H1 (cell line): ENCODE measurements around the gene GASK1B. TPM values are rescaled to one million over a fixed set of nuclear protein-coding genes. Genes with fewer than 3 reads are reported as not detected.

Experiments
- CTCF ChIA-PET: fragments of 300-600 bp; sonication (Branson Sonifier 250); formaldehyde crosslinking; loops from one replicate; lab custom pipeline; 2021; ENCODE audit not compliant: partially characterized antibody; lab: Charles Lee
- POLR2A ChIA-PET: fragments of 300-600 bp; sonication (Branson Sonifier 250); formaldehyde crosslinking; loops from one replicate; lab custom pipeline; 2021; ENCODE audit warnings: inconsistent platforms; ENCODE audit not compliant: partially characterized antibody; lab: Charles Lee
- DNase-seq, 2 experiments: peaks; one replicate each; pipeline versions ENCODE4 v3.0.0 to v3.0.0-alpha.2; 2010 to 2022; ENCODE audit warnings: low spot score in 2 of 2, low read depth in 1 of 2, mixed read lengths in 1 of 2
- FAIRE-seq: peaks from 2 replicates; lab custom pipeline; 2011; peaks lifted over from hg19 to GRCh38; lab: Jason Lieb, UNC
- H2AFZ ChIP-seq: 2 replicates; pipeline ENCODE4 v1.8.1; 2012; ENCODE audit warnings: low read length, inconsistent platforms
- H2AK5ac ChIP-seq: 2 replicates; pipeline ENCODE4 v1.6.1; 2013; ENCODE audit warnings: low read depth, low read length
- H2BK120ac ChIP-seq: replicated peaks from 2 replicates; pipeline ENCODE3; 2013; ENCODE audit warnings: low read depth, low read length, inconsistent platforms
- H2BK12ac ChIP-seq: 2 replicates; pipeline ENCODE4 v1.6.1; 2013; ENCODE audit warnings: low read depth, low read length
- H2BK15ac ChIP-seq: 2 replicates; pipeline ENCODE4 v1.6.1; 2013; ENCODE audit warnings: low read length
- H2BK20ac ChIP-seq: 2 replicates; pipeline ENCODE4 v1.6.1; 2013; ENCODE audit warnings: low read length
- H2BK5ac ChIP-seq: 2 replicates; pipeline ENCODE4 v1.6.1; 2013; ENCODE audit warnings: low read depth, low read length
- H3K14ac ChIP-seq: 2 replicates; pipeline ENCODE4 v1.6.1; 2013; ENCODE audit warnings: inconsistent platforms; ENCODE audit not compliant: insufficient read length
- H3K18ac ChIP-seq: 2 replicates; pipeline ENCODE4 v1.6.1; 2013; ENCODE audit warnings: low read length; ENCODE audit errors: extremely low read depth
- H3K23ac ChIP-seq: 2 replicates; pipeline ENCODE4 v1.6.1; 2013; ENCODE audit warnings: inconsistent platforms; ENCODE audit not compliant: insufficient read length
- H3K23me2 ChIP-seq: 2 replicates; pipeline ENCODE4 v1.6.1; 2013; ENCODE audit warnings: low read depth, low read length
- H3K27ac ChIP-seq: 2 replicates; pipeline ENCODE4 v1.6.1; 2011; ENCODE audit warnings: low read depth, low read length, inconsistent platforms
- H3K27me3 ChIP-seq, 4 experiments: replicated peaks in 1 of 4; 1 replicate in 1 of 4; 2 replicates in 3 of 4; pipeline versions ENCODE4 v1.6.1 to v1.8.1; 2011 to 2013; ENCODE audit warnings: low read length in 3 of 4, mild to moderate bottlenecking in 3 of 4, inconsistent platforms in 2 of 4, mixed read lengths in 2 of 4, moderate library complexity in 1 of 4; ENCODE audit not compliant: control insufficient read depth in 3 of 4, insufficient read depth in 3 of 4; ENCODE audit errors: extremely low read depth in 1 of 4
- H3K36me3 ChIP-seq, 4 experiments: 2 replicates each; pipeline versions ENCODE4 v1.6.1 to v1.8.1; 2011 to 2013; ENCODE audit warnings: mild to moderate bottlenecking in 4 of 4, low read length in 3 of 4, moderate library complexity in 2 of 4, control low read depth in 1 of 4, inconsistent platforms in 1 of 4; ENCODE audit not compliant: insufficient read depth in 4 of 4, control insufficient read depth in 2 of 4
- H3K4ac ChIP-seq: replicated peaks from 2 replicates; pipeline ENCODE3; 2013; ENCODE audit warnings: low read length, low read depth, mixed read lengths, inconsistent platforms; ENCODE audit not compliant: insufficient read length
- H3K4me1 ChIP-seq, 4 experiments: replicated peaks in 1 of 4; 1 replicate in 1 of 4; 2 replicates in 3 of 4; pipeline versions ENCODE4 v1.6.1 to v1.8.1; 2011 to 2013; ENCODE audit warnings: low read length in 3 of 4, inconsistent platforms in 2 of 4, mixed read lengths in 1 of 4; ENCODE audit not compliant: insufficient read depth in 4 of 4, control insufficient read depth in 3 of 4
- H3K4me2 ChIP-seq, 2 experiments: 2 replicates each; pipeline versions ENCODE4 v1.6.1 to v1.8.1; 2011 to 2013; ENCODE audit warnings: low read depth in 2 of 2, low read length in 2 of 2, control low read depth in 1 of 2, inconsistent platforms in 1 of 2, mild to moderate bottlenecking in 1 of 2; ENCODE audit not compliant: insufficient read depth in 1 of 2
- H3K4me3 ChIP-seq, 4 experiments: fragments of 200-600, 300-600 bp in 1 of 4; sonication (generic), shearing (Covaris generic), sonication (Bioruptor Twin) in 1 of 4; 2 replicates each; pipeline versions ENCODE4 v1.5.1 to v1.8.1; 2011 to 2016; ENCODE audit warnings: low read length in 4 of 4, low read depth in 3 of 4, control low read depth in 2 of 4, inconsistent platforms in 2 of 4, mild to moderate bottlenecking in 2 of 4, mixed read lengths in 1 of 4, moderate library complexity in 1 of 4; ENCODE audit not compliant: insufficient read depth in 2 of 4; ENCODE audit errors: extremely low read depth in 1 of 4
- H3K56ac ChIP-seq: replicated peaks from 2 replicates; pipeline ENCODE3; 2013; ENCODE audit warnings: low read depth, mild to moderate bottlenecking, mixed read lengths, low read length, inconsistent platforms; ENCODE audit not compliant: insufficient read length
- H3K79me1 ChIP-seq: 2 replicates; pipeline ENCODE4 v1.6.1; 2013; ENCODE audit warnings: low read depth, low read length, control low read depth
- H3K79me2 ChIP-seq, 2 experiments: 2 replicates each; pipeline versions ENCODE4 v1.6.1 to v1.8.1; 2012 to 2013; ENCODE audit warnings: low read length in 2 of 2, mild to moderate bottlenecking in 2 of 2, inconsistent platforms in 1 of 2; ENCODE audit not compliant: insufficient read depth in 2 of 2, control insufficient read depth in 1 of 2
- H3K9ac ChIP-seq, 4 experiments: replicated peaks in 1 of 4; 1 replicate in 1 of 4; 2 replicates in 3 of 4; pipeline versions ENCODE4 v1.6.1 to v1.8.1; 2011 to 2013; ENCODE audit warnings: low read depth in 3 of 4, low read length in 3 of 4, control low read depth in 2 of 4, mild to moderate bottlenecking in 2 of 4, moderate library complexity in 2 of 4, inconsistent platforms in 1 of 4; ENCODE audit errors: extremely low read depth in 1 of 4
- H3K9me3 ChIP-seq, 2 experiments: 2 replicates each; pipeline versions ENCODE4 v1.6.1 to v1.8.1; 2012 to 2013; ENCODE audit warnings: mild to moderate bottlenecking in 2 of 2, moderate library complexity in 2 of 2, control low read depth in 1 of 2, inconsistent platforms in 1 of 2, low read depth in 1 of 2, low read length in 1 of 2, mixed read lengths in 1 of 2; ENCODE audit not compliant: insufficient read depth in 2 of 2
- H4K20me1 ChIP-seq, 2 experiments: replicated peaks in 1 of 2; 2 replicates each; pipeline versions ENCODE3 to v1.8.1; 2011 to 2013; ENCODE audit warnings: inconsistent platforms in 2 of 2, low read length in 2 of 2, mild to moderate bottlenecking in 1 of 2; ENCODE audit not compliant: insufficient read depth in 2 of 2, control insufficient read depth in 1 of 2
- H4K5ac ChIP-seq: 2 replicates; pipeline ENCODE4 v1.6.1; 2013; ENCODE audit warnings: low read length, low read depth, mixed read lengths, inconsistent platforms; ENCODE audit not compliant: insufficient read length
- H4K8ac ChIP-seq: 2 replicates; pipeline ENCODE4 v1.8.0; 2013; ENCODE audit warnings: mild to moderate bottlenecking, moderate library complexity, low read length, inconsistent platforms; ENCODE audit not compliant: insufficient read depth; ENCODE audit errors: extremely low read depth
- H4K91ac ChIP-seq: replicated peaks from 2 replicates; pipeline ENCODE3; 2013; ENCODE audit warnings: low read length, mixed read lengths, inconsistent platforms; ENCODE audit not compliant: insufficient read length
- ASH2L ChIP-seq: fragments of 200-600, 300-600 bp; sonication (generic); IDR thresholded peaks from one replicate; pipeline ENCODE4 v1.7.1; 2017; ENCODE audit warnings: low read length
- CTBP2 ChIP-seq: IDR thresholded peaks from 2 replicates; pipeline ENCODE4 v1.7.0; 2011; ENCODE audit warnings: borderline replicate concordance, mild to moderate bottlenecking, moderate library complexity, mixed read lengths, low read length; ENCODE audit not compliant: insufficient read depth, insufficient read length
- EZH2 ChIP-seq: fragments of 200-600 bp; sonication (generic); IDR thresholded peaks from 2 replicates; pipeline ENCODE4 v1.7.1; 2012; ENCODE audit warnings: low read depth, mild to moderate bottlenecking, moderate library complexity, low read length, inconsistent platforms; ENCODE audit not compliant: severe bottlenecking
- NRF1 ChIP-seq: IDR thresholded peaks from 2 replicates; pipeline ENCODE4 v1.6.1; 2011; ENCODE audit warnings: mild to moderate bottlenecking, low read depth, low read length, improper control_type of control experiment
- SP1 ChIP-seq: IDR thresholded peaks from 2 replicates; pipeline ENCODE4 v1.6.1; 2011; ENCODE audit warnings: low read depth, low read length
- polyA plus RNA-seq, 7 experiments: library from polyadenylated mRNA; depleted of rRNA in 3 of 7; stranded (reverse) in 5 of 7; unstranded in 2 of 7; fragments of >200 nt in 5 of 7; fragments of 200-250 nt in 2 of 7; gene quantifications; 1 replicate in 5 of 7; 2 replicates in 1 of 7; 4 replicates in 1 of 7; pipeline versions ENCODE4 v1.2.1 to v1.2.3, GENCODE V29; 2011 to 2013; ENCODE audit warnings: missing spikeins in 2 of 7, mixed read lengths in 2 of 7
- total RNA-seq: library from RNA; stranded (reverse); fragmentation: NEBNext Ultra II Directional; extraction: Animal tissue kit (Norgen Biotek cat#: 25700); gene quantifications from 2 replicates; pipeline ENCODE4 v1.2.1, GENCODE V29; 2021

Gene GASK1B
- total and polyA plus RNA-seq, 2 of the 8 experiments (the other 6 are each of a cell fraction or from before 2014, with no cell fraction given), result not detected

- Histone ChIP-seq H2BK120ac (no peak overlapping the region), H2AK5ac (no peak overlapping the region), H3K4me2 (no peak overlapping the region), H3K9ac (no peak overlapping the region), H2BK12ac (no peak overlapping the region), H3K4ac (no peak overlapping the region), H3K4me1 (no peaks in the 10 kb centered on the region), H3K27me3 (no peaks in the 10 kb centered on the region), H3K9me3 (no peaks in the 10 kb centered on the region), H4K20me1 (no peaks in the 10 kb centered on the region), H3K23ac (no peak overlapping the region), H3K23me2 (no peaks in the 10 kb centered on the region), H3K27ac (no peak overlapping the region), H3K14ac (no peak overlapping the region), H3K4me3 (no peak overlapping the region), H2BK5ac (no peak overlapping the region), H3K18ac (no peak overlapping the region), H4K8ac (no peak overlapping the region), H3K36me3 (no peaks in the 10 kb centered on the region), H3K79me1 (no peaks in the 10 kb centered on the region), H3K79me2 (no peaks in the 10 kb centered on the region), H2AFZ (no peak overlapping the region), H3K56ac (no peak overlapping the region), H4K91ac (no peak overlapping the region), H2BK15ac (no peak overlapping the region), H4K5ac (no peak overlapping the region), H2BK20ac (no peak overlapping the region)
- FAIRE-seq (no peak), DNase-seq (no peak)
- ChIA-PET CTCF (interaction anchor here (1.3 to 1.5 kb wide), 2 partner anchors 10 to 76 kb away, joined by 3 read pairs; no protein-coding TSS in a partner anchor), POLR2A (no interaction called here)
- TF ChIP-seq ASH2L (no peak), EZH2 (no peak), NRF1 (no peak), SP1 (no peak), CTBP2 (no peak)
These were observed 4.0 kb upstream of the GASK1B start for GRCh38 chr4:158176776-158177175.
